ENCODE measurements around the gene RIPK4.

Gene RIPK4

DNA sequence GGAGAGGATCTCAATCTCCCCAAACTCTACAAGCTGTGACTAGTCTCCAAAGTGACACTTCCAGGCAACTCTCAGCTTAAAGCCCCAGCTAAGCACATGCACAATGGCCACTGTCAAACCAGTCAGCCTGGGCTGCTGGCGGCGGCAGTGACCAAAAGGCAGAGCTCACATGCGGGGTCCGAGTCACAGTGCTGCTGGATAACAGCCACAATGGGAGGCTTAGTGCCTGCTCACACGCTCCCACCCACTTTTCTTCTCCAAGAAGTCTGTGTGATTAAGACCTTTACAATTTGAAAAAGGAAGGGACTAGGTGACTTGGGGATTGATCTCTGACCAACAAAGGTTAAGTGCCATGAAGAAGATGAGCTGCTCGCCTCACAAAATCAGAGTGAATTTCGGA is 16.8 kb downstream of the RIPK4 start:
- no peak for DNase-seq (ENCODE audit: low read depth)
- no peak overlapping the region for H3K4me3 ChIP-seq (ENCODE audit: low read length)
- TF ChIP-seq, protein P1, sequence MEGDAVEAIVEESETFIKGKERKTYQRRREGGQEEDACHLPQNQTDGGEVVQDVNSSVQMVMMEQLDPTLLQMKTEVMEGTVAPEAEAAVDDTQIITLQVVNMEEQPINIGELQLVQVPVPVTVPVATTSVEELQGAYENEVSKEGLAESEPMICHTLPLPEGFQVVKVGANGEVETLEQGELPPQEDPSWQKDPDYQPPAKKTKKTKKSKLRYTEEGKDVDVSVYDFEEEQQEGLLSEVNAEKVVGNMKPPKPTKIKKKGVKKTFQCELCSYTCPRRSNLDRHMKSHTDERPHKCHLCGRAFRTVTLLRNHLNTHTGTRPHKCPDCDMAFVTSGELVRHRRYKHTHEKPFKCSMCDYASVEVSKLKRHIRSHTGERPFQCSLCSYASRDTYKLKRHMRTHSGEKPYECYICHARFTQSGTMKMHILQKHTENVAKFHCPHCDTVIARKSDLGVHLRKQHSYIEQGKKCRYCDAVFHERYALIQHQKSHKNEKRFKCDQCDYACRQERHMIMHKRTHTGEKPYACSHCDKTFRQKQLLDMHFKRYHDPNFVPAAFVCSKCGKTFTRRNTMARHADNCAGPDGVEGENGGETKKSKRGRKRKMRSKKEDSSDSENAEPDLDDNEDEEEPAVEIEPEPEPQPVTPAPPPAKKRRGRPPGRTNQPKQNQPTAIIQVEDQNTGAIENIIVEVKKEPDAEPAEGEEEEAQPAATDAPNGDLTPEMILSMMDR (IDR thresholded peaks at IDR 0.05; ENCODE audit: insufficient read depth, low read depth, low read length, missing control alignments) = no peak

DNA sequence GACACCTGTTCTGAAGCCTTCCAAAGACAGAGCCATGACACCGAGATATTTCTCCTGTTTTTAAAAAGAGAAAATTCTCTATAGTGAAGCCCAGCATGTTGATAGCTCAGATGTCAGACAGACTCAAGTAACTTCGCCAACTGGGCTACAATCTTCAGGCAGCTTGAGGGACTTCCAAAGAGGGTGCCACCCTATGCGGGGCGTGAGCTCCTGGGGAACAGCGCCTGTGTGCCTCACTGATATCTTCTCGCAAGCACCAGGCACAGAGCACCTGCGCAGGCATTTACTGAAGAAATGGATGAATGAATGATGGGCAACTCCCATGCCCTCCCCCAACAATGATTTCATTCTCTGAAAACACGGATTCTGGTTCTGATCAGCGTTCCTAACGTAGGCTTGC is 17.6 kb downstream of the RIPK4 start:
- DNase-seq (ENCODE audit: low read depth) = no peak
- TF ChIP-seq, protein P1 (IDR thresholded peaks at IDR 0.05; ENCODE audit: insufficient read depth, low read depth, low read length, missing control alignments) = no peak
- no peak overlapping the region for H3K4me3 ChIP-seq (ENCODE audit: low read length)

DNA sequence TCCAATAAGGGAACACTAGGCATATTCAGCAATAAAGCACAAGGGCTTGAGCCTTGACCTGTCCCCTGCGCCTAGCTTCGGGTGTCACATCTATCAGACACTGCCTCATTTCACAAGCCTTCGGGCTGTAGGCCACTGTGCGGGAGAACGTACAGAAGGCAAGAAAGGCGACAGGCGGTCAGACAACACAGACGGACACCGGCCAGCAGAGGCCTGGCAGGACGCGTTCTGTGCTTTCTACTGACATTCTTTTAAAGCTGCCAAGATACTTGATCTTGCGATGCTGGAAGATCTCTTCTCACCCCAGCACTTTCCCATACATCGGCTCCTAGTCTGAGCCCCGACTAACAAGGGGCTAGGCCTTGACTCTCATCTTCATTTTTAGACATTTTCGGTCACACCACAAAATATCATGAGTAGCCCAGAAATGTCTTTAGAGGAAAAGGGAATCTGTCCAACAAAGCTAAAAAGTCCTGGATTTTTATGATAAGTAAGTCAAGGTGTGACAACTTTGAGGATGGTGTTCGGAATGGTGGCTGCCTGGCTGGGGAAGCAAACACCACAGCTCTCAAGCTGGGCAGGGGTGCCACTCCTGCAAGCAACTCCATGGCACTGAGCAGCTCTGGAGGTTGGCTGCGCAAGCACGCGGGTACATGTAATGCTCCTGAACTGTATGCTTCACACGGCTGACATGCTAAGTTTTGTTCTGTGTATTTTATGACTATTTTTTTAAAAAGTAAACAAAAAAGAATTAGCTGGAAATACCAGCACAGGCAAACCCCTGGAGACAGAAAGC is 18.7 kb downstream of the RIPK4 start:
- TF ChIP-seq, protein P1 (IDR thresholded peaks at IDR 0.05; ENCODE audit: insufficient read depth, low read depth, low read length, missing control alignments) = no peak
- H3K4me3 ChIP-seq (ENCODE audit: low read length) = no peak overlapping the region
- no peak for DNase-seq (ENCODE audit: low read depth)

DNA sequence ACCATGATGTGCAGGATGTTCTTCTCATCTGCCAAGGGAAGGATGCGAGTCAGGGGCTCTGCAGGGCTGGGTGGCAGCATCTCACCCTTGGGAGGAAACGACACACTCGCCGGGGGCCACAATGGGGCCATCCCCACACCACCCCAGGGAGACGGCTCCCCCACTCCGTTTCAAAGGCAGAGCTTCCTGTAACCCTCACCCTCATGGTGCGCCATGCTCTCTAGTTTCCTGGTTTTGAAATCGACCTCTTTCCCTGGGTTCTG is 20.2 kb downstream of the RIPK4 start:
- TF ChIP-seq, protein P1 (IDR thresholded peaks at IDR 0.05; ENCODE audit: insufficient read depth, low read depth, low read length, missing control alignments) = no peak
- no peak for DNase-seq (ENCODE audit: low read depth)
- H3K4me3 ChIP-seq (ENCODE audit: low read length) = no peak overlapping the region

DNA sequence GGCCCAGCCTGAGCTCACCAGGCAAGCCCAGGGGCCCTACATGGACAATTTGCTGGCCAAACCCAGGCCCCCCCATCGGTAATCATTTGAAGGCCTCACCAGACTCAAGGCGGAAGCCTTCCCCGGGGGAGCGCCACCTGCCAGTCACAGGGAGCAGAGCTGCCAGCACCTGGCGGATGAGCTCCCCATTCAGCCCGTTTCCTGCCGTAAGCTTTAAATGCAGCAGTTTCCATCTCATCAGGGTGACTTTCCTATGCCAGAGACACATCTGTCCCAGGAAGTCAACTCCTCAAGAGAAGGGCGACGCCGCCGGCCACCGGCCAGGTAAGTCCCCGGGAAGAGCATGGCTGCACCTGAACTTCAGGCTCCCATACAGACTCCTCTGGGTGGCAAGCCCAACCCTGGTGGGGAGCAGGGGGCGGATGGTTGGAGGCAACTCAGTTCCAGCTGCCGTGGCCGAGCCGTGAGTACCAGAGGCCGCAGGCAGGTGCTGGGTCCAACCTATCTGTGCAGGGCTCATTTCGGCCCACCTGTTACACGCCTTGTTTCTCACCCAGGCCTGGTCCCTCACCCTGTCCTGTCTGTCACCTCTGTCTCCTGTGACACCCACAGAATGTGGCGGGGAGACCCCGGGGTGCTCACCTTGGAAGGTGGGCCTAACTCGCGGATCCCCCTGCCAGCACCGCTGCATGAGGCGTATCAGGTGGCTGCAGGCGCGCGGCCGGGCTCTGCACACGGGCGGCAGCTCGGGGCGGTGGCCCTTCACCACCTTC is 20.7 kb downstream of the RIPK4 start:
- TF ChIP-seq, protein P1 (IDR thresholded peaks at IDR 0.05; ENCODE audit: insufficient read depth, low read depth, low read length, missing control alignments) = no peak
- H3K4me3 ChIP-seq (ENCODE audit: low read length) = no peak overlapping the region
- no peak for DNase-seq (ENCODE audit: low read depth)

DNA sequence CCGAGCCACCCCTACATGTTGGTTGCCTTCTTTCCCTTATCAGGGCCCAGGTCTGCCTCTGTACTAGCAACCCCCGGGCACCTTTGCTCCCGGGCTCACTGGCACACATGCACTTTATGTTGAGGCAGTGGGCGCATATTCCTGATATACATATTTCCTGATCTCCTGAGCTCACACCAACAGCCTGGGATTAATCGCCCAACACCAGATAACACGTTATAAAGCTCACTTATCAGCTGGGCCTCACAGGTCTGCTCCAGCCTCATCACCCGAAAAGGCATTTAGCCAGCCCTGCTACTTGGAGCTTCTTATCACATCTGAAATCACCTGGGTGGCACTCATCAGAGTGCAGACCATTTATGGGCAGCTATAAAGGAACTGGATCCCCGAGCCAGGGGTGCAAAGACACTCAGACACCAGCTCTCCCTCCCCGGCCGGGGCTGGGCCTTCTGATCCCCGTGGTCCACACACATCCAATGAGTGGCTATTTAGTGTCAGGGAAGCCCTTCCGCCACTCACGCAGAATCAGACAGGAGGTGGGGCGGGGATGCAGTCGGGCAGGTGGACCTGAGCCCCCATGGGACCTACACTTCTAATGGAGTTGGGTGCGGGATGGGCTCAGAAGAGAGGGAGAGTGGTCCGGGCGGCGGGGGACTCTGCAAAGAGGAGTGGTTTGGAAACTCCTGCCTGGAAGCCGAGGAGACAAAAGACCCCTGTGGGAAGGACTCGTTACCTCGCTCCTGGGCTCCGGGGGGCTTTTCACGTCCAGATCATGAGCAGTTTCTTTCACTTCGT is 21.6 kb downstream of the RIPK4 start:
- TF ChIP-seq, protein P1 (IDR thresholded peaks at IDR 0.05; ENCODE audit: insufficient read depth, low read depth, low read length, missing control alignments) = no peak
- H3K4me3 ChIP-seq (ENCODE audit: low read length) = no peak overlapping the region
- no peak for DNase-seq (ENCODE audit: low read depth)
